Transverse colon (tissue), 4 donors: ENCODE data around the gene HADH.

Experiments used
- CTCF ChIP-seq, 5 experiments: fragments of 200-600 bp in 3 of 5; fragments of 450-650 bp in 2 of 5; sonication (generic) in 3 of 5; IDR thresholded peaks; 1 replicate in 2 of 5; 2 replicates in 3 of 5; pipeline ENCODE4 v1.5.1; 2016 to 2017; ENCODE audit warnings: antibody characterized with exemption in 5 of 5, inconsistent platforms in 3 of 5, mild to moderate bottlenecking in 2 of 5, moderate library complexity in 1 of 5
- EP300 ChIP-seq: sonication (generic); formaldehyde crosslinking; IDR thresholded peaks from one replicate; pipeline ENCODE4 v1.6.1; 2017; ENCODE audit warnings: antibody characterized with exemption, low read depth
- POLR2AphosphoS5 ChIP-seq, 3 donors: sonication (generic); formaldehyde crosslinking; IDR thresholded peaks; one replicate each; pipeline ENCODE4 v1.6.1; 2016; ENCODE audit warnings: antibody characterized with exemption in 3 of 3

GRCh38 chr4:108060686-108061321 is 71.1 kb downstream of the HADH start:
- TF ChIP-seq POLR2AphosphoS5 (IDR thresholded peaks at IDR 0.05) (no peak), CTCF (IDR thresholded peaks at IDR 0.05) (no peak), EP300 (no peak)
